Inflammatory macrophage treated with lipopolysaccharide for 4 hours (primary cell): ENCODE data around the gene APOL4.
"Not testable (repeated sequence)": the region's sequence is repeated elsewhere in the genome, so short reads cannot be mapped to it uniquely, and the experiment has no call there.

ENCODE experiments used
- DNase-seq: peaks from one replicate; pipeline ENCODE4 v3.0.0-alpha.2; 2020

APOL4 gene

GRCh38 chr22:36201630-36202319 lies at the start of gene APOL4:
APOL4 (minus strand) TSS chr22:36201809; CDS start chr22:36201734, 75 bp downstream.
- peak; percentile 61 for DNase-seq

GRCh38 chr22:36250292-36250960 lies 48.8 kb upstream of the APOL4 start:
- not testable (repeated sequence) for DNase-seq

GRCh38 chr22:36249160-36249559 lies 47.6 kb upstream of the APOL4 start:
- DNase-seq, result no peak

GRCh38 chr22:36247955-36248354 lies 46.3 kb upstream of the APOL4 start:
- no peak for DNase-seq

GRCh38 chr22:36246718-36247117 lies 45.1 kb upstream of the APOL4 start:
- no peak for DNase-seq

GRCh38 chr22:36245805-36246356 lies 44.3 kb upstream of the APOL4 start:
- no peak for DNase-seq

- DNase-seq, result no peak
Observed at GRCh38 chr22:36244522-36245391, 43.1 kb upstream of the APOL4 start.

- DNase-seq, result no peak
Observed at GRCh38 chr22:36243986-36244385, 42.4 kb upstream of the APOL4 start.

GRCh38 chr22:36239401-36240171 lies 38.0 kb upstream of the APOL4 start, which contains the start of gene APOL2:
APOL2 (minus strand) TSS chr22:36239527; CDS start chr22:36233162, 6,365 bp downstream.
- DNase-seq, result peak; percentile 97

- no peak for DNase-seq
Observed at GRCh38 chr22:36239150-36239400, 37.5 kb upstream of the APOL4 start.

GRCh38 chr22:36238373-36239149 lies 37.0 kb upstream of the APOL4 start:
- peak; percentile 29 for DNase-seq

GRCh38 chr22:36237462-36238372 lies 36.1 kb upstream of the APOL4 start:
- DNase-seq, result peak; percentile 68

GRCh38 chr22:36236388-36237319 lies 35.0 kb upstream of the APOL4 start:
- DNase-seq, result no peak

GRCh38 chr22:36235585-36235984 lies 34.0 kb upstream of the APOL4 start:
- DNase-seq, result no peak

- DNase-seq, result no peak
Observed at GRCh38 chr22:36234919-36235318, 33.3 kb upstream of the APOL4 start.

- no peak for DNase-seq
Observed at GRCh38 chr22:36234213-36234612, 32.6 kb upstream of the APOL4 start.

- DNase-seq, result no peak
Observed at GRCh38 chr22:36233796-36234195, 32.2 kb upstream of the APOL4 start.

- DNase-seq, result no peak
Observed at GRCh38 chr22:36232715-36233401, 31.2 kb upstream of the APOL4 start.

- not testable (repeated sequence) for DNase-seq
Observed at GRCh38 chr22:36231051-36231450, 29.4 kb upstream of the APOL4 start.
